Measurements from ENCODE around the gene GLYATL1. TPM values are rescaled to one million over a fixed set of nuclear protein-coding genes. Genes with fewer than 3 reads are reported as not detected.

GLYATL1 gene
- total and polyA plus RNA-seq, 2 experiments from 2014 or later = 6.9 to 34.1 TPM

GRCh38 chr11:58917159-58917783 is 22.0 kb upstream of the GLYATL1 start:
- Histone ChIP-seq H3K27me3 (no peaks in the 10 kb centered on the region), H3K9me3 (ENCODE audit: low read depth) (no peaks in the 10 kb centered on the region), H3K36me3 (replicated peaks; ENCODE audit: insufficient read depth, low read depth) (no peaks in the 10 kb centered on the region), H3K4me3 (no peak overlapping the region), H3K27ac (no peak overlapping the region), H3K4me1 (ENCODE audit: insufficient read depth) (peaks cover 8% of the 10 kb centered on the region), H3K4me2 (no peak overlapping the region), H4K20me1 (ENCODE audit: insufficient read depth, poor library complexity, severe bottlenecking) (no peaks in the 10 kb centered on the region), H3K79me2 (no peaks in the 10 kb centered on the region), H2AFZ (no peak overlapping the region), H3K9me2 (replicated peaks; ENCODE audit: insufficient read depth) (no peaks in the 10 kb centered on the region)
- 79% methylated on average over 3 of the region's 3 CpGs for WGBS (ENCODE audit: low lambda C conversion rate, missing lambda C conversion rate)
- no peak for TF ChIP-seq EZH2 (IDR thresholded peaks at IDR 0.05; ENCODE audit: borderline replicate concordance)
- no peak for TF ChIP-seq EZH2phosphoT487 (IDR thresholded peaks at IDR 0.05; ENCODE audit: low read depth, severe bottlenecking, unreplicated experiment)
- no peak for TF ChIP-seq CTCF (IDR thresholded peaks at IDR 0.05; ENCODE audit: poor library complexity)
- no peak for DNase-seq (ENCODE audit: low spot score)

DNA sequence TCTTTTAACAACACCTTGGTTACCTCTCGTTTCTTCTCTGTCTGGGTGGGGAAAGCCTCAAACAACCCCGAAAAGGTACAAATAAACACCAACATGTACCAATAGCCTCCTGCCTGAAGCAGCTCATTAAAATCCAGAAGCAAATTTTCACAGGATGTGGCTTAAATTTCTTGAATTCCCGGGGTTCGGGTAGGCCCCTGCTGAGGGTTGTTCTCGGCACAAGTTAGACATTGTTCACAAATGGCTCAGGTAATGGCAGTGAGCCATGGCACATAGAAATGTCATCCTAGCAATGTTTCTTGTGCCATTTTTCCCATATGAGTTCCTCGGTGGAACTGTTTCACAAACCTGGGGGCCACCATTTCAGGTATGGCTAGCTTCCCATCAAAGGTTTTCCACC is 19.7 kb upstream of the GLYATL1 start:
- no peak overlapping the region for H3K4me3 ChIP-seq
- H3K4me1 ChIP-seq (ENCODE audit: insufficient read depth) = peaks cover 23% of the 10 kb centered on the region
- H4K20me1 ChIP-seq (ENCODE audit: insufficient read depth, poor library complexity, severe bottlenecking) = no peaks in the 10 kb centered on the region
- H3K27me3 ChIP-seq = no peaks in the 10 kb centered on the region
- no peaks in the 10 kb centered on the region for H3K9me2 ChIP-seq (replicated peaks; ENCODE audit: insufficient read depth)
- peak overlapping the region; percentile 43 for H2AFZ ChIP-seq
- no peaks in the 10 kb centered on the region for H3K36me3 ChIP-seq (replicated peaks; ENCODE audit: insufficient read depth, low read depth)
- H3K27ac ChIP-seq = peak overlapping the region; percentile 38
- H3K79me2 ChIP-seq = no peaks in the 10 kb centered on the region
- no peak overlapping the region for H3K4me2 ChIP-seq
- TF ChIP-seq EZH2 (IDR thresholded peaks at IDR 0.05; ENCODE audit: borderline replicate concordance) = no peak
- no peak for TF ChIP-seq EZH2phosphoT487 (IDR thresholded peaks at IDR 0.05; ENCODE audit: low read depth, severe bottlenecking, unreplicated experiment)
- no peak for TF ChIP-seq CTCF (IDR thresholded peaks at IDR 0.05; ENCODE audit: poor library complexity)
- DNase-seq (ENCODE audit: low spot score) = no peak
- 88% methylated on average over 6 of the region's 6 CpGs for WGBS (ENCODE audit: low lambda C conversion rate, missing lambda C conversion rate)
- H3K9me3 ChIP-seq (ENCODE audit: low read depth) = no peaks in the 10 kb centered on the region

DNA sequence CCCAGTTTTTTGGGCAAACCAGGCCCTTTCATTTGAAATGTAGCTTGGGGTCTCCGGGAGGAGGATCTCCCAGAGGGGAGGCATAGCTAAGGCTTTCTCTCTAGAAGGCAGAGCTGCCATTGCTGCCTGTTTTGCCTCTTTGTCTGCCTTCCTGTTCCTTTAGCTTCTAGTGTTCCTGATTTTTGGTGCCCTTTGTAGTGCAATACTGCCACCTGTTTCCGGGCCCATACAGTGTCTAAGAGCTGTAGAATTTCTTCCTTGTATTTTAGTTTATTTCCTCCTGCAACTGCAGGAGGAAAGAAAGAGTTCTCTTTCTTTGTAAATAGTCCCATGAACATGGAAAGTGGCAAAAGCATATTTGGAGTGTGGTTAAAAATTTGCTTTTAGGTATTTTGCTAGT is 19.3 kb upstream of the GLYATL1 start:
- peak overlapping the region; percentile 38 for H3K27ac ChIP-seq
- 78% methylated on average over 2 of the region's 2 CpGs for WGBS (ENCODE audit: low lambda C conversion rate, missing lambda C conversion rate)

More for the DNA sequence above, 19.3 kb upstream of the GLYATL1 start:
- H3K4me2 ChIP-seq = no peak overlapping the region
- no peak for DNase-seq (ENCODE audit: low spot score)
- H4K20me1 ChIP-seq (ENCODE audit: insufficient read depth, poor library complexity, severe bottlenecking) = no peaks in the 10 kb centered on the region
- peak overlapping the region; percentile 43 for H2AFZ ChIP-seq
- TF ChIP-seq CTCF (IDR thresholded peaks at IDR 0.05; ENCODE audit: poor library complexity) = peak; percentile 29
- TF ChIP-seq EZH2phosphoT487 (IDR thresholded peaks at IDR 0.05; ENCODE audit: low read depth, severe bottlenecking, unreplicated experiment) = no peak
- H3K27me3 ChIP-seq = no peaks in the 10 kb centered on the region
- H3K9me3 ChIP-seq (ENCODE audit: low read depth) = no peaks in the 10 kb centered on the region
- H3K36me3 ChIP-seq (replicated peaks; ENCODE audit: insufficient read depth, low read depth) = no peaks in the 10 kb centered on the region
- H3K79me2 ChIP-seq = no peaks in the 10 kb centered on the region
- no peak overlapping the region for H3K4me3 ChIP-seq
- H3K4me1 ChIP-seq (ENCODE audit: insufficient read depth) = peaks cover 23% of the 10 kb centered on the region
- H3K9me2 ChIP-seq (replicated peaks; ENCODE audit: insufficient read depth) = no peaks in the 10 kb centered on the region
